Trophoblast cell (in vitro differentiated cells and primary cell): ENCODE results near the gene LPP.

ENCODE experiments used
- DNase-seq, 2 donors: peaks; one replicate each; pipeline ENCODE4 v3.0.0-alpha.2; 2016
- H2AFZ ChIP-seq: 2 replicates; pipeline ENCODE4 v1.6.1; 2013; ENCODE audit warnings: low read length, moderate library complexity, mild to moderate bottlenecking; ENCODE audit not compliant: insufficient read depth, poor library complexity
- H2AK5ac ChIP-seq: 2 replicates; pipeline ENCODE4 v1.6.1; 2013; ENCODE audit warnings: mild to moderate bottlenecking, low read length
- H2BK120ac ChIP-seq: 2 replicates; pipeline ENCODE4 v1.6.1; 2013; ENCODE audit warnings: low read length, mild to moderate bottlenecking, moderate library complexity; ENCODE audit not compliant: insufficient read depth, poor library complexity
- H2BK12ac ChIP-seq: 2 replicates; pipeline ENCODE4 v1.6.1; 2013; ENCODE audit warnings: mild to moderate bottlenecking, low read length, moderate library complexity
- H2BK5ac ChIP-seq: 2 replicates; pipeline ENCODE4 v1.6.1; 2013; ENCODE audit warnings: low read length, low read depth, moderate library complexity, mild to moderate bottlenecking; ENCODE audit not compliant: poor library complexity
- H3K14ac ChIP-seq: 2 replicates; pipeline ENCODE4 v1.6.1; 2013; ENCODE audit warnings: mild to moderate bottlenecking, low read length
- H3K18ac ChIP-seq: 2 replicates; pipeline ENCODE4 v1.6.1; 2013; ENCODE audit warnings: mild to moderate bottlenecking, low read length
- H3K23ac ChIP-seq: 2 replicates; pipeline ENCODE4 v1.6.1; 2013; ENCODE audit warnings: low read length
- H3K27ac ChIP-seq: 2 replicates; pipeline ENCODE4 v1.5.1; 2013; ENCODE audit warnings: low read depth, mild to moderate bottlenecking, inconsistent platforms, low read length, moderate library complexity
- H3K27me3 ChIP-seq: 2 replicates; pipeline ENCODE4 v1.6.1; 2013; ENCODE audit warnings: inconsistent platforms, mild to moderate bottlenecking, low read length, moderate library complexity; ENCODE audit not compliant: insufficient read depth
- H3K36me3 ChIP-seq, 2 experiments: 1 replicate in 1 of 2; 2 replicates in 1 of 2; pipeline ENCODE4 v1.6.1; 2013; ENCODE audit warnings: low read length in 2 of 2, mild to moderate bottlenecking in 2 of 2, moderate library complexity in 1 of 2; ENCODE audit not compliant: insufficient read depth in 2 of 2, control insufficient read depth in 1 of 2
- H3K4ac ChIP-seq: 2 replicates; pipeline ENCODE4 v1.6.1; 2013; ENCODE audit warnings: low read depth, mild to moderate bottlenecking, low read length, moderate library complexity
- H3K4me1 ChIP-seq, 2 experiments: 1 replicate in 1 of 2; 2 replicates in 1 of 2; pipeline ENCODE4 v1.6.1; 2013; ENCODE audit warnings: low read length in 2 of 2, mild to moderate bottlenecking in 2 of 2, moderate library complexity in 1 of 2; ENCODE audit not compliant: insufficient read depth in 2 of 2, control insufficient read depth in 1 of 2
- H3K4me2 ChIP-seq: 2 replicates; pipeline ENCODE4 v1.6.1; 2013; ENCODE audit warnings: inconsistent platforms, mild to moderate bottlenecking, low read length, moderate library complexity
- H3K4me3 ChIP-seq: 2 replicates; pipeline ENCODE4 v1.5.1; 2013; ENCODE audit warnings: mild to moderate bottlenecking, low read depth, low read length, inconsistent platforms
- H3K79me1 ChIP-seq: one replicate; pipeline ENCODE4 v1.6.1; 2013; ENCODE audit warnings: low read length
- H3K79me2 ChIP-seq: 2 replicates; pipeline ENCODE4 v1.6.1; 2013; ENCODE audit warnings: low read length, mild to moderate bottlenecking; ENCODE audit not compliant: control insufficient read depth, insufficient read depth, poor library complexity
- H3K9ac ChIP-seq: 2 replicates; pipeline ENCODE4 v1.6.1; 2013; ENCODE audit warnings: mild to moderate bottlenecking, low read length
- H3K9me3 ChIP-seq: 2 replicates; pipeline ENCODE4 v1.6.1; 2013; ENCODE audit warnings: low read depth, mild to moderate bottlenecking, control low read depth, inconsistent platforms, low read length; ENCODE audit not compliant: insufficient read depth
- H4K12ac ChIP-seq: 2 replicates; pipeline ENCODE4 v1.6.1; 2013; ENCODE audit warnings: low read depth, mild to moderate bottlenecking, low read length, moderate library complexity
- H4K8ac ChIP-seq: 2 replicates; pipeline ENCODE4 v1.6.1; 2013; ENCODE audit warnings: low read depth, mild to moderate bottlenecking, low read length, moderate library complexity
- H4K91ac ChIP-seq: one replicate; pipeline ENCODE4 v1.6.1; 2013; ENCODE audit warnings: low read depth, mild to moderate bottlenecking, low read length, moderate library complexity
- WGBS: extraction: QIAGEN DNeasy Blood & Tissue Kit; methylation state at CpG from one replicate; pipeline ENCODE4 v1.1.7; 2013; ENCODE audit warnings: missing lambda C conversion rate; ENCODE audit not compliant: insufficient read length, insufficient coverage; ENCODE audit errors: extremely low coverage; 5-methylcytosine and 5-hydroxymethylcytosine counted together

The LPP gene

DNA sequence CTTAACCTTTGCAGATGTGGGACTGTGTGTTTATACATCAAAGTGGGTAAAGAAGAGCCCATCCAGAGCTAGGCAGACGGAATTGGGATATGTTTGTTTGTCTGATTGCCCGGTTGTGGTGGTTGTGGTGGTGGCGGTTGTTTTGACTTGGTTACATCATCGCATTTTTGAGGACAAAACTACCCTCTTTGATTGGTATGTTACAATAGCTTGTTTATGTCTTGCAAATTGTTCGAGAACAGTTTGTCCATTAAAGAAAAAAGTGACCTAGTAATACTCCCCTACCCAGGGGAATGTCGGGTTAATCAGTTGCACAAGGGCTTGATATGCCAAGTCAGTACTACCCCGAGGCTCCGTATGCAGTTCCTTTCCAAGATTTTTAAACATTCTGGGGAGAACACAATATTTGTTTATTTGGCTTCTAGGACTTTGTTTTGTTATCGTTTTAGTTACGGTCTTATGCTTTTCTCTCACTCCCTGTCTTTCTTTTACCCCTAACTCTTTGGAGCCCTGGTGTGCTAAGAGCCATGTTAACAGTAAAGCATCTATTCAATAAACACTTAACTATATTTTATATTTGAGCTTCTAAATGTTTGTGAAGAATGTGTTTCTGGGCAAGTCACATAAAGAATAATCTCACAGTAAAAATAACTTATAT is 315.4 kb downstream of the LPP start:
- Histone ChIP-seq H2AK5ac (no peak overlapping the region), H4K91ac (no peak overlapping the region), H3K14ac (no peak overlapping the region), H3K23ac (no peak overlapping the region), H3K9me3 (no peaks in the 10 kb centered on the region), H3K27me3 (no peaks in the 10 kb centered on the region), H3K9ac (no peak overlapping the region), H3K27ac (no peak overlapping the region), H3K79me1 (no peaks in the 10 kb centered on the region), H2BK5ac (no peak overlapping the region), H2BK12ac (no peak overlapping the region), H4K12ac (no peak overlapping the region), H3K79me2 (no peaks in the 10 kb centered on the region), H4K8ac (no peak overlapping the region), H2AFZ (no peak overlapping the region), H3K18ac (no peak overlapping the region), H3K4ac (no peak overlapping the region), H3K4me3 (no peak overlapping the region), H3K36me3 (peaks cover 0 to 3% of the 10 kb centered on the region in 2 experiments), H2BK120ac (no peak overlapping the region), H3K4me2 (no peak overlapping the region), H3K4me1 (peaks cover 0 to 3% of the 10 kb centered on the region in 2 experiments)
- no peak for DNase-seq
- WGBS: no CpG with 5 or more reads among the region's 10 CpGs

DNA sequence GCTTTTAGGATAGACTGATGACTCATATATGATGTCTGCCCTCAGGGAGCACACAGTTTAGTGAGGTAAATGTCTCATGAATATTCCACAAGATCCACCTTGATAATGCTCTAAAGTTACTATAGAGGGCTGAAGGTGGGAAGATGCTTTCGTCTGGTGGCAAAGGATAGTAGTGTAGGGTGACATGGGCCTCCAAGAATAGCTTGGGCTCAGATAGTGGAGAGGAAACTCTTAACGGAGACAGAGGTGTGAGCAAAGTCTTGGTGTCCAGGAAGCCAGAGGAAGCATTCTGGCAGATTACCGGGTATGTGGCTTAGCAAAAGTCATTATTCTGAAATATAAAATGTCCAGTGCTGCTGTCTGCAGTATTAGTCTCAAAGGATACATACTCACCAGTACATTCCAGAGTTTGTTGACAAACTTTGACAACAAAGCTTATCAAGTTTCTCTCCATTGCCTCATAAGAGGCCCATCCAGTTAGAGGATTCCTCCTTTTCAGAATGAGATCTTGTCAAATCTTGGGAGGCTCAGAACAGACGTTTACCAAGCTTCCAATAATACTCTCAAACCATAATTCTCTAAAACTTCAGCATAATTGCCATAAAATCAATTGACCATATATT is 316.7 kb downstream of the LPP start:
- WGBS: no CpG with 5 or more reads among the region's 4 CpGs
- no peak overlapping the region for H2AK5ac ChIP-seq
- H4K8ac ChIP-seq: no peak overlapping the region
- no peak overlapping the region for H2BK12ac ChIP-seq
- DNase-seq: peak in 1 of 2 donors; percentile 71
- no peak overlapping the region for H3K4me3 ChIP-seq
- H3K9me3 ChIP-seq: no peaks in the 10 kb centered on the region
- no peak overlapping the region for H3K4me2 ChIP-seq
- no peak overlapping the region for H3K9ac ChIP-seq
- H2BK5ac ChIP-seq: no peak overlapping the region
- H3K18ac ChIP-seq: no peak overlapping the region
- H3K27me3 ChIP-seq: no peaks in the 10 kb centered on the region
- no peak overlapping the region for H2BK120ac ChIP-seq
- no peak overlapping the region for H4K91ac ChIP-seq
- no peak overlapping the region for H3K27ac ChIP-seq
- H3K23ac ChIP-seq: no peak overlapping the region
- no peak overlapping the region for H3K14ac ChIP-seq
- peaks cover 0 to 3% of the 10 kb centered on the region in 2 experiments for H3K36me3 ChIP-seq
- H3K4ac ChIP-seq: no peak overlapping the region
- peaks cover 0 to 3% of the 10 kb centered on the region in 2 experiments for H3K4me1 ChIP-seq
- no peaks in the 10 kb centered on the region for H3K79me2 ChIP-seq
- H2AFZ ChIP-seq: no peak overlapping the region
- no peaks in the 10 kb centered on the region for H3K79me1 ChIP-seq
- no peak overlapping the region for H4K12ac ChIP-seq

DNA sequence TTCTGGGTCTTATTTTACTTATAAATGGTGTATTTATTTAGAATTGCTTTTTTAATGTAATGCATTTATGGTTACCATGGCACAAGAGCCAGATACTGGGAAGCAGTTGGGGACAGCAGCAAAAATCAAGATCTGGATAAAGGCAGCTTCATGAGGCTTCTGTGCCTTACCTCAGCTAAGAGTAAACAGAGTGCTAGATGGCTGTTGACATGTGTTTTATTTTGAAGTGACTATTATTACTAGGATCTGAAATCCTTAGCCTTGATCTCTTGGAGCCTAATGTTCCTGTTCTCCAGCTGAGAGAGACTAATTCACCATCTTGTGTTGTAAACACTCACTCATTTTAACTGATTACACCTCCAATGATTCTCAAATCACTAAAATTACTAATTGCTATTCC is 317.8 kb downstream of the LPP start:
- Histone ChIP-seq H3K9ac (no peak overlapping the region), H3K4ac (no peak overlapping the region), H3K27ac (no peak overlapping the region), H3K14ac (no peak overlapping the region), H2BK120ac (no peak overlapping the region), H3K23ac (no peak overlapping the region), H3K79me2 (no peaks in the 10 kb centered on the region), H3K27me3 (no peaks in the 10 kb centered on the region), H3K79me1 (no peaks in the 10 kb centered on the region), H4K91ac (no peak overlapping the region), H3K36me3 (peaks cover 0 to 3% of the 10 kb centered on the region in 2 experiments), H4K12ac (no peak overlapping the region), H3K4me3 (no peak overlapping the region), H2BK5ac (no peak overlapping the region), H3K9me3 (no peaks in the 10 kb centered on the region), H2AK5ac (no peak overlapping the region), H2BK12ac (no peak overlapping the region), H4K8ac (no peak overlapping the region), H3K4me1 (peaks cover 0 to 3% of the 10 kb centered on the region in 2 experiments), H3K4me2 (no peak overlapping the region), H2AFZ (no peak overlapping the region), H3K18ac (no peak overlapping the region)
- no peak for DNase-seq

DNA sequence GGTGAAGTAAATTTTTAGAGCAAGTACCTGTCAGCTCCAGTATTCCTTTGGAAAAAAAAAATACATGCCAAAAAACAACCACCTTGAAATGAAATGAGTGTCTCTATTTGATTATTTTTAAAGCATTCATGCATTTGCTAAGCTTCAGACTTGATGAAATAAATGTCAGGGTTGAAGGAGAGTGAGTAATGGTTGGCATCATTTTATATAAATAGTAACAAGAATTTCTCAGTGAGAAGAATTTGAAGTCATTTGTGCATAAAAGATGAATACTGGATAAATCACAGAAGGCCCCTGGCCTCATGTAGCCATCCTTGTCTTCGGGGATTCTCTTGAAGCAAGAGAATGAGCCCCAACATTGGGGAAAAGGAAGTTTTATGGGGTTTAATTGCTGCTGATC is 318.4 kb downstream of the LPP start:
- Histone ChIP-seq H2AK5ac (no peak overlapping the region), H2BK12ac (no peak overlapping the region), H3K4me3 (no peak overlapping the region), H3K27ac (no peak overlapping the region), H3K79me2 (no peaks in the 10 kb centered on the region), H3K23ac (no peak overlapping the region), H3K79me1 (no peaks in the 10 kb centered on the region), H3K9me3 (no peaks in the 10 kb centered on the region), H3K9ac (no peak overlapping the region), H3K36me3 (peaks cover 0 to 3% of the 10 kb centered on the region in 2 experiments), H3K27me3 (no peaks in the 10 kb centered on the region), H3K4ac (no peak overlapping the region), H4K12ac (no peak overlapping the region), H2BK120ac (no peak overlapping the region), H3K4me1 (peaks cover 0 to 7% of the 10 kb centered on the region in 2 experiments), H3K4me2 (no peak overlapping the region), H2AFZ (no peak overlapping the region), H3K18ac (no peak overlapping the region), H2BK5ac (no peak overlapping the region), H4K91ac (no peak overlapping the region), H4K8ac (no peak overlapping the region), H3K14ac (no peak overlapping the region)
- DNase-seq: no peak
- WGBS: no CpG with 5 or more reads among the region's 1 CpG
